HG03457 (cell line): ENCODE results near the gene KCNA5.

Experiments used
- ATAC-seq: cut with Tn5 transposase; IDR thresholded peaks from one replicate; pipeline ENCODE4 v1.9.1; 2021; ENCODE audit warnings: moderate number of reproducible peaks; ENCODE audit not compliant: unreplicated experiment

The KCNA5 gene

GRCh38 chr12:5043589-5044419 lies at the start of gene KCNA5:
Gene KCNA5 (plus strand): TSS chr12:5043879. CDS start chr12:5044148, 269 bp downstream.
- no peak for ATAC-seq

- ATAC-seq: no peak
Observed at GRCh38 chr12:4994622-4995021, 49.1 kb upstream of the KCNA5 start.

- no peak for ATAC-seq
Observed at GRCh38 chr12:4996714-4997113, 47.0 kb upstream of the KCNA5 start.

GRCh38 chr12:4997939-4998338 lies 45.7 kb upstream of the KCNA5 start:
- no peak for ATAC-seq

- no peak for ATAC-seq
Observed at GRCh38 chr12:5000204-5000603, 43.5 kb upstream of the KCNA5 start.

- no peak for ATAC-seq
Observed at GRCh38 chr12:5000658-5001385, 42.9 kb upstream of the KCNA5 start.

GRCh38 chr12:5003025-5003666 lies 40.5 kb upstream of the KCNA5 start:
- no peak for ATAC-seq

- no peak for ATAC-seq
Observed at GRCh38 chr12:5008661-5009060, 35.0 kb upstream of the KCNA5 start.

GRCh38 chr12:5010151-5010550 lies 33.5 kb upstream of the KCNA5 start:
- no peak for ATAC-seq

GRCh38 chr12:5012337-5012736 lies 31.3 kb upstream of the KCNA5 start:
- ATAC-seq: no peak

- no peak for ATAC-seq
Observed at GRCh38 chr12:5013266-5013730, 30.4 kb upstream of the KCNA5 start.

GRCh38 chr12:5014269-5014668 lies 29.4 kb upstream of the KCNA5 start:
- no peak for ATAC-seq

- no peak for ATAC-seq
Observed at GRCh38 chr12:5015711-5016492, 27.8 kb upstream of the KCNA5 start.

GRCh38 chr12:5016526-5016925 lies 27.2 kb upstream of the KCNA5 start:
- no peak for ATAC-seq

- no peak for ATAC-seq
Observed at GRCh38 chr12:5017638-5018348, 25.9 kb upstream of the KCNA5 start.

GRCh38 chr12:5018677-5019076 lies 25.0 kb upstream of the KCNA5 start:
- no peak for ATAC-seq

GRCh38 chr12:5022025-5022424 lies 21.7 kb upstream of the KCNA5 start:
- no peak for ATAC-seq

- ATAC-seq: no peak
Observed at GRCh38 chr12:5022465-5023061, 21.1 kb upstream of the KCNA5 start.

GRCh38 chr12:5023842-5024241 lies 19.8 kb upstream of the KCNA5 start:
- ATAC-seq: no peak
